ENCODE measurements around the gene ZNF670.
"Not testable (repeated sequence)": the region's sequence is repeated elsewhere in the genome, so short reads cannot be mapped to it uniquely, and the experiment has no call there.

The ZNF670 gene

DNA sequence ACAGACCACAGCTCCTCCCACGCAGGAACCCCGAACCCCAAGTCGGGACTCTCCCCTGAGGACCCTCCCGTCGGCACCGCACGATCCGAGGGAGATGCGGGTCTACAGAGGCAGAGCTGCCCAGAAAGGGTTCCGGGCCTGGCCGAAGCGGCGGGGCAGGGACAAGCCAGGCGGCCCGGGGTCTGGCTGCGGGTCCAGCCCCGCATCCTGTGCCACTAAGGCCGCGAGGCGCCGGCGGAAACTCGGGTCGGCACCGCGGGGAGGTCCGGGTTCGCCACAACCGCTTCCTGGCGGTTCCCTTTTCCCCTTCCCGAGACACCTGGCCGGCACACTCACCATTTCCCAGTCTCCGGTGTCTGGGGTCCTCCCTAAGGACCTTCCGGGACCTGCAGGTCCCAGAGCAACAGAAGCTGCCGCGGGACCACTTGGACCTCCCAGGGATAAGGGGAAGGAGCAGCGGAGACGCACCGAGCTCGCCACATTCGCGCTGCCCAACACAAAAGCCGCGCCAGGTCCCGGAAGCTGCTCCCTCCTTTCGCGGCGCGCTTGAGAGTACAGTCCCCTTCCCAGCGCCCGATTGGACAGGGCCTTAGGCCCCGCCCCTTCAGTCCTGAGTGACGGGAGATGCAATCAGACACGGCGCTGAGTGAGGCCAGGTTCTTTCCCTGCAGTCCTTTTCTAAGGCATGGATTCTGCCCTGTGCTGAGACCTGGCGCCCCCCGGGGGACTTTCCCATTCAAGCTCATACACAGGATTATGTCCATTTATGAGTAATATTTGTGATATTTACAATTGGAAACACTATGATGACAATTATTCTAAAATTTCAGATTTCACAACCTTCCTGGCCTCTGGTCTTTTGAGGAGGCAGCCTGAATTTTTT is at the start of gene ZNF670:
Gene ZNF670, minus strand, starts transcription at position 554 of the 883 bp plus-strand sequence. Its CDS starts 215 bp downstream, at position 339.
- H3K4me3 ChIP-seq (ENCODE audit: low read depth, low read length) = peak within 1 kb of the TSS; percentile 94
- in situ Hi-C loops (cut with HindIII; ENCODE audit: low sequenced_read_pairs) = no loop called here
- peak; percentile 84 for DNase-seq (ENCODE audit: low read depth)
- TF ChIP-seq, protein P1, sequence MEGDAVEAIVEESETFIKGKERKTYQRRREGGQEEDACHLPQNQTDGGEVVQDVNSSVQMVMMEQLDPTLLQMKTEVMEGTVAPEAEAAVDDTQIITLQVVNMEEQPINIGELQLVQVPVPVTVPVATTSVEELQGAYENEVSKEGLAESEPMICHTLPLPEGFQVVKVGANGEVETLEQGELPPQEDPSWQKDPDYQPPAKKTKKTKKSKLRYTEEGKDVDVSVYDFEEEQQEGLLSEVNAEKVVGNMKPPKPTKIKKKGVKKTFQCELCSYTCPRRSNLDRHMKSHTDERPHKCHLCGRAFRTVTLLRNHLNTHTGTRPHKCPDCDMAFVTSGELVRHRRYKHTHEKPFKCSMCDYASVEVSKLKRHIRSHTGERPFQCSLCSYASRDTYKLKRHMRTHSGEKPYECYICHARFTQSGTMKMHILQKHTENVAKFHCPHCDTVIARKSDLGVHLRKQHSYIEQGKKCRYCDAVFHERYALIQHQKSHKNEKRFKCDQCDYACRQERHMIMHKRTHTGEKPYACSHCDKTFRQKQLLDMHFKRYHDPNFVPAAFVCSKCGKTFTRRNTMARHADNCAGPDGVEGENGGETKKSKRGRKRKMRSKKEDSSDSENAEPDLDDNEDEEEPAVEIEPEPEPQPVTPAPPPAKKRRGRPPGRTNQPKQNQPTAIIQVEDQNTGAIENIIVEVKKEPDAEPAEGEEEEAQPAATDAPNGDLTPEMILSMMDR (IDR thresholded peaks at IDR 0.05; ENCODE audit: low read depth, low read length, missing control alignments) = no peak

DNA sequence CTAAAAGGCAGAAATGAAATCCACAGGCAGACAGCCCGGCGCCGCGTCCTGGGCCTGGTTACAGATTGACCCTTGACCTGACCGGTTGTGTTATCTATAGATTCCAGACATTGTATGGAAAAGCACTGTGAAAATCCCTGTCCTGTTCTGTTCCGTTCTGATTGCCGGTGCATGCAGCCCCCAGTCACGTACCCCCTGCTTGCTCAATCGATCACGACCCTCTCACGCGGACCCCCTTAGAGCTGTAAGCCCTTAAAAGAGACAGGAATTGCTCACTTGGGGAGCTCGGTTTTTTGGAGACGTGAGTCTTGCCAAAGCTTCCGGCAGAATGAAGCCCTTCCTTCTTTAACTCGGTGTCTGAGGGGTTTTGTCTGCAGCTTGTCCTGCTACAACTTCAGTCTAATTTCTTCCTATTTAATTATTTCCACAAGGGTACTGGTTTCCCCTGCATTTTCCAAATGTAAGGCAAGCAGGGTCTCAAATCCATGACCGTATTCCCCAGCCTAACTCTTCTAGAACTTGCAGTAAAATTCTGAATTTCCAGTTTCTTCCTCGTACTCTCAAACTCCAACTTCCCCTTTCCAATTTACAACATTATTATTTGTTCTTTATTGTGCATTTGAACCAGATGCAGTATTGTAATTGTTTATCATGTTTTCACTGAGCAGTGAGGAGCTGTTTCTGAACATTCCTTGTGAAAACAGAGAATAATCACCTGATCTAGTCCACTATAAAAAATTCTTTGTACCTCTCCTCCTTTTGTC is 49.1 kb upstream of the ZNF670 start:
- in situ Hi-C loops (cut with HindIII; ENCODE audit: low sequenced_read_pairs); DNase-seq (ENCODE audit: low read depth): not testable (repeated sequence)
- peak overlapping the region; percentile 22 for H3K4me3 ChIP-seq (ENCODE audit: low read depth, low read length)

DNA sequence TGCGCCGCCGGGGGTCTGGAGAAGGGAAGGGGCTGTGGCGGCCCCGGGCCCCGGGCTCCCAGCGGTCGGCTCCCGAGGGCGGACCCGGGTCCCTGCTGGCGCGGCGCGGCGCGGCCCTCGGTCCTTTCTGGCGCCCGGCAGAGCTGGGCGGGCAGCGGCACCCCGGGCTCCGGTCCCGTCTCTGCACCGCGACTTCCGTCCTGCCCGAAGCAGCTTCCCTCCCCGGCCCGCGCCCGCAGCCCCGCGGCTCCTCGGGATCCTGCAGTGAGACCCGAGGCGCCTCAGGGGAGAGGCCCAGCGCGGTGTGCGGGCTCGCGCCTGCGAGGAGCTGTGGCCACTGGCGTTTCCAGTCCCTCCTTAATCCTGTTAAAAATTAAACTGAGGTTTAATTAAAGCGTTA is 48.0 kb upstream of the ZNF670 start:
- in situ Hi-C loops (cut with HindIII; ENCODE audit: low sequenced_read_pairs); H3K4me3 ChIP-seq (ENCODE audit: low read depth, low read length): not testable (repeated sequence)

DNA sequence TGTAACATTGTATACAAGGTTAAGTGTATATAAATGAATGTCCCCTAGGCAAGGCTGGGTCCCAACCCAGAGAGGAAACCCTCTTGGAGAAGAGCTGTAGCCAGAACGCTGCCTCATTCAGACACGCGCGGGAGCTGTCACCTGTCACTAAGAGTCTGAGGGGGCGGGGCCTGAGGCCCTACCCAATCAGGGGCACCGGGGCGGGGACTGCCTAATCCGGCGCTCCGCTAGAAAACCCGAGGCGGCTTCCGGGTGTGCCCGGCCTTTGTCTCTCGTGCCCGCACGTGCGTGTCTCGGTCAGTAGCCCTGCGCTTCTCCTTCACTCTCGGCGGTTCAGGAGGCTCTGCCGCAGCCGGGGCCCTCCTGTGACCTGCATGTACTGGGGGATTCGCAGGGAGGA is 47.6 kb upstream of the ZNF670 start:
- DNase-seq (ENCODE audit: low read depth); in situ Hi-C loops (cut with HindIII; ENCODE audit: low sequenced_read_pairs); H3K4me3 ChIP-seq (ENCODE audit: low read depth, low read length): not testable (repeated sequence)

More for the DNA sequence above, 48.0 kb upstream of the ZNF670 start:
- DNase-seq (ENCODE audit: low read depth) = not testable (repeated sequence)

DNA sequence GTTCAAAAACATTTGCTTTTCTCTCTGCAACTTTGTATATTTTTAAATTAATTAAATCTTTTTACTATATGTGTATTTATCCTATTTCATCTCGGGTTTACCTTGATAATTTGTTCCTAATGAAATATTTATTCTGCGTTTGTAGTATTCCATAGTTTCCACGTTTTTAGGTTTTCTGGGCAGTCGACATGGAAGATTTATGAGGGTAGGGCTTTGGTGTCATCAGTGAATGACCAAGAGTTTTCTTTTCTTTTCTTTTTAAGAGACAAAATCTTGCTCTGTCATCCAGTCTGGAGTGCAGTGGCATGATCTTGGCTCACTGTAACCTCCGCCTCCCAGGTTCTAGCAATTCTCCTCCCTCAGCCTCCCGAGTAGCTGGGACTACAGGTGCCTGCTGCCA is 42.8 kb upstream of the ZNF670 start:
- TF ChIP-seq, protein P1 (IDR thresholded peaks at IDR 0.05; ENCODE audit: low read depth, low read length, missing control alignments) = no peak
- no peak overlapping the region for H3K4me3 ChIP-seq (ENCODE audit: low read depth, low read length)
- in situ Hi-C loops (cut with HindIII; ENCODE audit: low sequenced_read_pairs) = no loop called here
- no peak for DNase-seq (ENCODE audit: low read depth)

DNA sequence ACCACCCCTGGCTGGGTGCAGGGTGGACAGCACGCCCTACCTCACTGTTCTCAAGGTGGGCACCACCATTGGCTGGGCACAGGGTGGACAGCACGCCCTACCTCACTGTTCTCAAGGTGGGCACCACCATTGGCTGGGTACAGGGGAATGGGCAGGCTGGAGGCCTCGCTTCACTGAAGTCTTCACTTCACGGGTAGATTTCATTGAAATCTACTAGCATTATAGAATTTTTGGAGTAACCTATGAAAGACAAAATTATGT is 41.7 kb upstream of the ZNF670 start:
- H3K4me3 ChIP-seq (ENCODE audit: low read depth, low read length); in situ Hi-C loops (cut with HindIII; ENCODE audit: low sequenced_read_pairs); DNase-seq (ENCODE audit: low read depth): not testable (repeated sequence)

DNA sequence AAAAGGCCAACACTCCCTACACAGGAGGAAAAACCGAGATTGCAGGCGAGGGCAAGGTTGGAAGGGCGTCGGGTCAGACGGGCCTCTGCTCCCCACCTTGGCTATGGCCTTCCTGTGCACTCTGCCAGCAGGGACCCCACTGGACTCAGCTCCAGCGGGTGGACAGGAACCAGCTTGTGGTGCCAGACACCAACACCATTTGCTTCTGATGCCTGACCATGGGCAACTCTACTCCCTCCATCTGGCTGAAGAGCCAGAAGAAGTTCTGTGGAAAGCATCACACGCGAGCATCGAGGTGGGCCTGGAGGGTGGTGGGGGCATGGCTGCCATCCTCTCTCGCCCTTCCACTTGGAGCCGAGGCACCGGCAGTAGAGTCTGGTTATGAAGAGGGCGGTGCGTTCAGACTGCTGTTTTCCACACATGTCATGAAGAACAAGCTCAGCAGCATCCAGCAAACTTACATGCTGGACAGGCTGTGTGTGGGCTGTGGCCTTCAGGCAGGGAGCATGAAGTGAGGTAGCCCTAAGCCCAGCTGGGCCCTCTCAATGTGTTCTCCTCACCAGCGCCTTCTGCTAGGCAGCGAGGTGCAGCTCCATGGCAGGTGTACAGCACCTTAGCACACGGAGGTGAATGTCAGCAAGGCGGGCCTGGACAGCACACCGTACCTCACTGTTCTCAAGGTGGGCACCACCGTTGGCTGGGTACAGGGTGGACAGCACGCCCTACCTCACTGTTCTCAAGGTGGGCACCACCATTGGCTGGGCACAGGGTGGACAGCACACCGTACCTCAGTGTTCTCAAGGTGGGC is 41.2 kb upstream of the ZNF670 start:
- in situ Hi-C loops (cut with HindIII; ENCODE audit: low sequenced_read_pairs) = no loop called here
- no peak for DNase-seq (ENCODE audit: low read depth)
- no peak overlapping the region for H3K4me3 ChIP-seq (ENCODE audit: low read depth, low read length)
- TF ChIP-seq, protein P1 (IDR thresholded peaks at IDR 0.05; ENCODE audit: low read depth, low read length, missing control alignments) = no peak

DNA sequence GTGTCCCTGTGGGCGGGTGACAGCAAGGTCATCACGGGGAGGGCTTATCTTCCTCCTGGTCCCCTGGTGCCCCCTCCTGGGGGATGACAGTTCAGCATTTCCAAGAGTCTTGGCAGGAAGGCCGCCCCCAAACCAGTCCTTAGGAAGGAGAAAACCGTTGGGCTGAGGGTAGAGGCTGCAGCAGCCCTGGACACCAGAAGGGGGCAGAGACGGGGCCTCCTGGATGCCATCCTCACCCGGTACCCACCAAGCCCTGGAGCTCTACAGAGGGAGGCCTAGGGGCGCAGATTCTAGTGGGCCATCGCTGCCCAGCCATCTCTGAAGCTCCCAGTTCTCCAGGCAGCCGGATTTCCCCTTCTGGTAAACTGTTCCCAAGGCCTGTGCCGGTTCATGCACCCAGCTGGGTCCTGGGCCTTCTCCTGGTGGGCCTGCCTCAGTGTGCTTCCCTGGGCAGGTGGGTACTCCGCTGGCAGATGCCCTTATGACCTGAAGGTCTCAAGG is 40.4 kb upstream of the ZNF670 start:
- TF ChIP-seq, protein P1 (IDR thresholded peaks at IDR 0.05; ENCODE audit: low read depth, low read length, missing control alignments) = peak; percentile 14
- no peak overlapping the region for H3K4me3 ChIP-seq (ENCODE audit: low read depth, low read length)
- in situ Hi-C loops (cut with HindIII; ENCODE audit: low sequenced_read_pairs) = no loop called here
- DNase-seq (ENCODE audit: low read depth) = no peak
